ENCODE data around the gene F2RL1. TPM values are rescaled to one million over a fixed set of nuclear protein-coding genes. Genes with fewer than 3 reads are reported as not detected.
"Not testable (repeated sequence)": the region's sequence is repeated elsewhere in the genome, so short reads cannot be mapped to it uniquely, and the experiment has no call there.

F2RL1 gene
- total RNA-seq = under 1 TPM; 0.47 to 0.82 TPM

DNA sequence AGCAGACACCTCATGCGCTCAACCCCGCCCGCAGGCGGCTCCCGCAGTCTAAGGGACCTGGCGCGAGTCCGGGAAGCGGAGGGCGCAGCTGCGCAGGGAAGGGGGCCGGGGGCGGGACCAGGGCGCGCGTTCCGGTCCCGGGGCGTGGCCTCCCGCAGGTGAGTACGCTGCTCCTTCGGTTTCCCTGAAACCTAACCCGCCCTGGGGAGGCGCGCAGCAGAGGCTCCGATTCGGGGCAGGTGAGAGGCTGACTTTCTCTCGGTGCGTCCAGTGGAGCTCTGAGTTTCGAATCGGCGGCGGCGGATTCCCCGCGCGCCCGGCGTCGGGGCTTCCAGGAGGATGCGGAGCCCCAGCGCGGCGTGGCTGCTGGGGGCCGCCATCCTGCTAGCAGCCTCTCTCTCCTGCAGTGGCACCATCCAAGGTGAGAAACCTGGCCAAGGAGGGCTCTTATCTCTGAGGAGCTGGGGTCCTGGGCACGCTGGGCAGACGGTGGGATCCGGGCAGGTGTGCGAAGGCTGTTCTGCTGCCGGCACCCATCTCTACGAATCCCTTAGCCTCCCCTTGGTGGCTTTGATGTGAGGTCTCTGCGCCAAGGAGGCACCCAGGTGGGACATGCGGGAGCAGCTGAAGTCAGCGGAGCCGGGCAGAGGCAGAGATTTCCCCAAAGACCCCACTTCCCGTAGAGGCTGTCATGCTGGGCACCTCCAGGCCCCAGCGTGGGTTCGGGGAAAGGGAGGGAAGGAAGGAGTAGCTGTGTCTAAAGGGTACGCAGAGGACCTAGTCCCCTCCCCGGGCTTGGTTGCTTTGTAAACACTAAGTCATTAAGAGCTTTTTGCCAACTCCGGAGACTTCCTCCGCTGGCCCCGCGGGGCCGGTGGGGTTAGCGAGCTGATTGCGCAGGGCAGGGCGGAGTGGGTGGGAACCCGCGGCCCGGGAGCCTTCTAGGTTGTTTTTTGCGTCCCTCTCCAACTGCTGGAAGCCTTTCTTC is at the start of gene F2RL1:
TSS of gene F2RL1 (plus strand) at position 187 of the 988 bp plus-strand sequence. CDS start at position 340, 153 bp downstream.
- Mint-ChIP-seq H3K27me3 (peaks cover 48% of the 10 kb centered on the region), H3K9me3 (ENCODE audit: low read depth) (no peaks in the 10 kb centered on the region), H3K27ac (no peak within 1 kb of the TSS), H3K4me3 (peak within 1 kb of the TSS; percentile 77), H3K4me1 (peaks cover 12% of the 10 kb centered on the region), H3K36me3 (no peaks in the 10 kb centered on the region)
- ATAC-seq (peak; percentile 80), DNase-seq (peak; percentile 49)
- CTCF ChIA-PET = interaction anchor here (0.8 to 1.8 kb wide), 7 partner anchors 9 to 218 kb away, joined by 3 to 6 read pairs (median 4); no protein-coding TSS in a partner anchor

- not testable (repeated sequence) for H3K9me3 Mint-ChIP-seq (ENCODE audit: low read depth); H3K27ac Mint-ChIP-seq; ATAC-seq; H3K4me1 Mint-ChIP-seq; H3K36me3 Mint-ChIP-seq; DNase-seq; H3K27me3 Mint-ChIP-seq; H3K4me3 Mint-ChIP-seq
- CTCF ChIA-PET = interaction anchor here (6.5 kb wide), 1 partner anchor 32 kb away, joined by 67 read pairs; no protein-coding TSS in a partner anchor
Observed at GRCh38 chr5:76771041-76771440, 47.8 kb upstream of the F2RL1 start.

DNA sequence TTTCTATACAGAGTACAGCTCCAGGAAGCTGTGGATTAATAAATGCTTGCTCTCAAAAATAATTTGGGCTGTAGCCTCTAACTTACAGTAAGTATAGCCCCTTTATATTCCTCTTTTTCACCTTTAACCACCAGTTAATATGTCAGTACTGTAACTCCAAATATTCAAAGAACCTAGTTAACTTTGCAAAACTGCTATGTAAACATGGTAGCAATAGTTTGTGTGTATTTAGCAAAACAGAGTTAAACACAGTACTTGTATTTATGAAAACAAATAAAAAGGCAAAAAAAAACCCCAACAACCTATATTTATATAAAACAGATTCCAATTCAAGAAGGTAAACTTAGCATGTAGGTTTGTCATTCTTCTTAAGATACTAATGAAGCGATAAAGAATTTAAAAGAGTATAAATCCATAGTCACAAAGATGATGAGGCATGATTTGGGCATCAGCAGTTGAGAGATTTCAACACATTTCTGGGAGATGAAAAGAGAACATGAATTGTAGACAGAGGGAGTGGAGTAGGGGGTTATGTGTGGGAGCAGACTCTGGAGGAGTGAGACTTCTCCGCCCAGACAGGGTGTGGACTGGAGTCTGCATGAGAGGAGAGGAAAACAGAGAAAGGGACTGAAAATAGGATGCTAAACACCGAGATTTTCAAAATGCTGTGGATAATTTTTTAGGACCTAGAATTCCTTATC is 47.0 kb upstream of the F2RL1 start:
- no peaks in the 10 kb centered on the region for H3K36me3 Mint-ChIP-seq
- no peaks in the 10 kb centered on the region for H3K27me3 Mint-ChIP-seq
- DNase-seq (no peak), ATAC-seq (no peak)
- H3K27ac Mint-ChIP-seq = no peak overlapping the region
- no peaks in the 10 kb centered on the region for H3K9me3 Mint-ChIP-seq (ENCODE audit: low read depth)
- H3K4me1 Mint-ChIP-seq = peaks cover 6% of the 10 kb centered on the region
- CTCF ChIA-PET = interaction anchor here (6.5 kb wide), 1 partner anchor 33 kb away, joined by 67 read pairs; no protein-coding TSS in a partner anchor
- no peak overlapping the region for H3K4me3 Mint-ChIP-seq

GRCh38 chr5:76775921-76776320 is 42.9 kb upstream of the F2RL1 start:
- H3K9me3 Mint-ChIP-seq (ENCODE audit: low read depth) = no peaks in the 10 kb centered on the region
- DNase-seq (no peak), ATAC-seq (no peak)
- CTCF ChIA-PET = interaction anchor here (1.4 to 6.5 kb wide), 9 partner anchors 27 to 181 kb away, joined by 3 to 124 read pairs (median 13); partner anchors contain the start of genes F2R and F2RL1
- H3K4me1 Mint-ChIP-seq = peaks cover 8% of the 10 kb centered on the region
- H3K36me3 Mint-ChIP-seq = peaks cover 2% of the 10 kb centered on the region
- no peaks in the 10 kb centered on the region for H3K27me3 Mint-ChIP-seq
- H3K27ac Mint-ChIP-seq = no peak overlapping the region
- no peak overlapping the region for H3K4me3 Mint-ChIP-seq

GRCh38 chr5:76776391-76776790 is 42.4 kb upstream of the F2RL1 start:
- no peaks in the 10 kb centered on the region for H3K27me3 Mint-ChIP-seq
- H3K9me3 Mint-ChIP-seq (ENCODE audit: low read depth) = no peaks in the 10 kb centered on the region
- no peak for ATAC-seq

DNA sequence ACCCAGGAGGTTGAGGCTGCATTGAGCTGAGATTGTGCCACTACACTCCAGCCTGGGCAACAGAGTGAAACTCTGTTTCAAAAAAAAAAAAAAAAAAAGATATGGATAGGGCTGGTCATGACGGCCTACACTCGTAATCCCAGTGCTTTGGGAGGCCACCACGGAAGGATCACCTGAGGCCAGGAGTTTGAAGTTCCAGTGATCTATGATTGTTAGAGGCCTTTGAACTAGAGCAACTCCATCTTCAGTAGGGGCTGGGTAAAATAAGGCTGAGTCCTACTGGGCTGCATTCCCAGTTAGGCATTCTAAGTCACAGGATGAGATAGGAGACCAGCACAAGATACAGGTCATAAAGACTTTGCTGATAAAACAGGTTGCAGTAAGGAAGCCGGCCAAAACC is 38.2 kb upstream of the F2RL1 start:
- CTCF ChIA-PET = interaction anchor here (1.4 kb wide), 1 partner anchor 178 kb away, joined by 4 read pairs; no protein-coding TSS in a partner anchor

More at GRCh38 chr5:76776391-76776790, 42.4 kb upstream of the F2RL1 start:
- H3K36me3 Mint-ChIP-seq = peaks cover 2% of the 10 kb centered on the region
- DNase-seq = no peak
- H3K4me1 Mint-ChIP-seq = peaks cover 8% of the 10 kb centered on the region
- CTCF ChIA-PET = interaction anchor here (0.6 to 6.5 kb wide), 8 partner anchors 28 to 429 kb away, joined by 3 to 124 read pairs (median 22); partner anchors contain the start of gene F2R
- H3K4me3 Mint-ChIP-seq = no peak overlapping the region
- H3K27ac Mint-ChIP-seq = no peak overlapping the region

GRCh38 chr5:76781775-76782174 is 37.1 kb upstream of the F2RL1 start:
- no peak for ATAC-seq
- CTCF ChIA-PET = interaction anchor here (1.3 kb wide), 1 partner anchor 49 kb away, joined by 3 read pairs; no protein-coding TSS in a partner anchor
- Mint-ChIP-seq H3K4me3 (no peak overlapping the region), H3K27me3 (peaks cover 10% of the 10 kb centered on the region), H3K4me1 (peaks cover 3% of the 10 kb centered on the region), H3K36me3 (peaks cover 2% of the 10 kb centered on the region), H3K27ac (no peak overlapping the region), H3K9me3 (ENCODE audit: low read depth) (no peaks in the 10 kb centered on the region)
- no peak for DNase-seq

More for the DNA sequence above, 38.2 kb upstream of the F2RL1 start:
- H3K27me3 Mint-ChIP-seq = peaks cover 10% of the 10 kb centered on the region
- H3K27ac Mint-ChIP-seq; DNase-seq; H3K4me3 Mint-ChIP-seq; H3K4me1 Mint-ChIP-seq; H3K9me3 Mint-ChIP-seq (ENCODE audit: low read depth); ATAC-seq; H3K36me3 Mint-ChIP-seq: not testable (repeated sequence)

- ATAC-seq (no peak), DNase-seq (no peak)
- no peaks in the 10 kb centered on the region for H3K9me3 Mint-ChIP-seq (ENCODE audit: low read depth)
- H3K27ac Mint-ChIP-seq = no peak overlapping the region
- peaks cover 3% of the 10 kb centered on the region for H3K4me1 Mint-ChIP-seq
- H3K27me3 Mint-ChIP-seq = peaks cover 10% of the 10 kb centered on the region
- peaks cover 2% of the 10 kb centered on the region for H3K36me3 Mint-ChIP-seq
- H3K4me3 Mint-ChIP-seq = no peak overlapping the region
- CTCF ChIA-PET = interaction anchor here (1.3 kb wide), 1 partner anchor 49 kb away, joined by 3 read pairs; no protein-coding TSS in a partner anchor
Observed at GRCh38 chr5:76782444-76782843, 36.4 kb upstream of the F2RL1 start.

DNA sequence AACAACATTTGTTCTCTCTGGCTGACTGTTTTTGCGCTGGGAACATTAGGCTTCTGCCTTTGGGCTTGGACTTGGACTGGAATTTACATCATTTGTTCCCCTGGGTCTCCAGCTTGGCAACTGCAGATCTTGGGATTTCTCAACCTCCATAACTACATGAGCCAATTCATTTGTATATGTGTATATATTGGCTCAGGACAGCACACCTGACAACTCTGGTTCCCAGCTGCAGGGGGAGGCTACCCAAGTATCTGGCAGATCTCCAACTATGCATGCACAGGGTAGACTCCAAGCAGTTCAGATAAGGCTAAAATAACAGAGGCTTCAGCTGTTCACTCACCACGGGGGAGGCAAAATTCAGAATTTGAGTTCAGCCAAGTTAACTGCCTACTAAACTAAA is 31.6 kb upstream of the F2RL1 start:
- DNase-seq (no peak), ATAC-seq (no peak)
- Mint-ChIP-seq H3K27me3 (peaks cover 10% of the 10 kb centered on the region), H3K36me3 (peaks cover 3% of the 10 kb centered on the region), H3K4me1 (peaks cover 15% of the 10 kb centered on the region), H3K27ac (no peak overlapping the region), H3K9me3 (ENCODE audit: low read depth) (peaks cover 6% of the 10 kb centered on the region), H3K4me3 (no peak overlapping the region)
- CTCF ChIA-PET = interaction anchor here (3.9 kb wide), 1 partner anchor 12 kb away, joined by 15 read pairs; no protein-coding TSS in a partner anchor

GRCh38 chr5:76788362-76788761 is 30.5 kb upstream of the F2RL1 start:
- no peak for ATAC-seq
- DNase-seq = no peak
- Mint-ChIP-seq H3K27me3 (peaks cover 5% of the 10 kb centered on the region), H3K4me1 (peaks cover 15% of the 10 kb centered on the region), H3K9me3 (ENCODE audit: low read depth) (peaks cover 6% of the 10 kb centered on the region), H3K36me3 (peaks cover 3% of the 10 kb centered on the region), H3K27ac (no peak overlapping the region), H3K4me3 (no peak overlapping the region)
- CTCF ChIA-PET = interaction anchor here (3.9 kb wide), 1 partner anchor 14 kb away, joined by 15 read pairs; no protein-coding TSS in a partner anchor

GRCh38 chr5:76789275-76789674 is 29.6 kb upstream of the F2RL1 start:
- H3K9me3 Mint-ChIP-seq (ENCODE audit: low read depth); DNase-seq; H3K27ac Mint-ChIP-seq; H3K36me3 Mint-ChIP-seq; H3K27me3 Mint-ChIP-seq; H3K4me3 Mint-ChIP-seq; ATAC-seq: not testable (repeated sequence)
- CTCF ChIA-PET = interaction anchor here (3.9 kb wide), 1 partner anchor 14 kb away, joined by 15 read pairs; no protein-coding TSS in a partner anchor
- H3K4me1 Mint-ChIP-seq = peaks cover 15% of the 10 kb centered on the region

DNA sequence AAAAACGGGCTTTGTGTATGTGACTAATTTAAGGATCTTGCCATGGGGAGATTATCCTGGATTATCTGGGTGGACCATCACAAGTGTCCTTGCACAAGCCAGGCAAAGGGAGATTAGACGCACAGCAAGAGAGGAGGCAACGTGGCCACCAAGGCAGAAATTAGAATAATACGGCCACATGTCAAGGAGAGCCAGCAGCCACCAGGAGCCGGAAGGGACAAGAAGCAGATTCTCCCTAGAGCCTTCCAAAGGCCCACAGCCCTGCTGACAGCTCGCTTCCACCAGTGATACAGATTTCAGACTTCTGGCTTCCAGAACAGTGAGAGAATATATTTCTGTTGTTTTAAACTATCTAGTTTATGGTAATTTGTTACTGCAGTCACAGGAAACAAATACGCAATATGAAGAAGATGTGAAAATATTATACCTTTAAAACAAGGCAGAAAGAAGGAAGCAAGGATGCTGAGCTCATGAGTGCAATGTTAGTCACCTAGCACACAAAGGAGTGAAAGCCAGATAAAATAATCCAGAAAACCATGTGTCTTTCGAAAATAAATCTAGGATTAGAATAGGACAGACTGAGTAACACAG is 28.7 kb upstream of the F2RL1 start:
- peaks cover 3% of the 10 kb centered on the region for H3K36me3 Mint-ChIP-seq
- peaks cover 15% of the 10 kb centered on the region for H3K4me1 Mint-ChIP-seq
- H3K9me3 Mint-ChIP-seq (ENCODE audit: low read depth) = peaks cover 6% of the 10 kb centered on the region
- H3K4me3 Mint-ChIP-seq = no peak overlapping the region
- DNase-seq = no peak
- CTCF ChIA-PET = interaction anchor here (0.9 to 3.9 kb wide), 3 partner anchors 15 to 52 kb away, joined by 3 to 15 read pairs (median 3); no protein-coding TSS in a partner anchor
- ATAC-seq = no peak
- H3K27me3 Mint-ChIP-seq = no peaks in the 10 kb centered on the region
- H3K27ac Mint-ChIP-seq = peak overlapping the region; percentile 63

Data from activated CD8-positive, alpha-beta memory T cell treated with anti-CD3 and anti-CD28 coated beads, Interleukin-2, amount 10 ng/mL, durations not matched to agents 7 days and 5 days (primary cell).